SH-SY5Y (cell line): ENCODE measurements around the gene CNOT10.

Experiments used
- GATA2 ChIP-seq: IDR thresholded peaks from 2 replicates; pipeline ENCODE4 v1.6.1; 2011; ENCODE audit warnings: mild to moderate bottlenecking, low read depth, low read length
- GATA3 ChIP-seq: IDR thresholded peaks from 2 replicates; pipeline ENCODE4 v1.6.1; 2011; ENCODE audit warnings: low read depth, mild to moderate bottlenecking, low read length, moderate library complexity

DNA sequence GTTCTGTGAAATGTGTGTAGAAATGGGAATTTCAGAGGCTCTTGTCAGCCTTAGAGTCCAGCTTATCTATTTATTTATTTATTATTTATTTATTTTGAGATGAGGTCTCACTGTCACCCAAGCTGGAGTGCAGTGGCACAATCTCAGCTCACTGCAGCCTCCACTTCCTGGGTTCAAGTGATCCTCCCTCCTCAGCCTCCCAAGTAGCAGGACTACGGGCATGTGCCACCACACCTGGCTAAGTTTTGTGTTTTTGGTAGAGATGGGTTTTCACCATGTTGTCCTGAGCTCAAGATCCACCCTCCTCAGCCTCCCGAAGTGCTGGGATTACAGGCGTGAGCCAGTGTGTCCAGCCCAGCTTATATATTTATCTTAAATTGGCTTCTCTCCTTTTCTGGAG lies 11.5 kb downstream of the CNOT10 start:
- TF ChIP-seq GATA3 = no peak
- TF ChIP-seq GATA2 = no peak
